IPS-NIHi11 (cell line): ENCODE results near the gene ENTHD1.
"Not testable (repeated sequence)": the region's sequence is repeated elsewhere in the genome, so short reads cannot be mapped to it uniquely, and the experiment has no call there.

ENCODE experiments used
- DNase-seq: peaks from one replicate; pipeline ENCODE4 v3.0.0; 2012; ENCODE audit warnings: mixed read lengths, low spot score

The ENTHD1 gene

DNA sequence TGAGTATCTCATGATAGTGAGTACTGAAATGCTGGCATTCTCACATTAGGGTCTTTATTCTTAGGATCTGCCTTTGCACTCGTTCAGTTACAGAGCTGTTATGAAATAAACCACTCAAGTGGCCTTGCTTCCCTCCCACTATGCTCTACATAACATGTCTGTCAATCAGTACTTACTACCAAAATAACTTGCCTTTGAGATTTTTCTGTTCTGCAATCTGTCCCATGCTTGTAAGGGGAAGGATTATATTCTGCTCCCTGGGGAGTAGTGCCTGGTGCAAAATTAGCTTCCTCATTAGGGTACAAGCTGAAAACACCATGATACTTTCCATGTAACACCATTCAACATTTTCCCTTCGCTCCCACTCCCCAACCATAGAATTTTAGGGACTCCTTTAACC is 5.4 kb upstream of the ENTHD1 start:
- no peak for DNase-seq

DNA sequence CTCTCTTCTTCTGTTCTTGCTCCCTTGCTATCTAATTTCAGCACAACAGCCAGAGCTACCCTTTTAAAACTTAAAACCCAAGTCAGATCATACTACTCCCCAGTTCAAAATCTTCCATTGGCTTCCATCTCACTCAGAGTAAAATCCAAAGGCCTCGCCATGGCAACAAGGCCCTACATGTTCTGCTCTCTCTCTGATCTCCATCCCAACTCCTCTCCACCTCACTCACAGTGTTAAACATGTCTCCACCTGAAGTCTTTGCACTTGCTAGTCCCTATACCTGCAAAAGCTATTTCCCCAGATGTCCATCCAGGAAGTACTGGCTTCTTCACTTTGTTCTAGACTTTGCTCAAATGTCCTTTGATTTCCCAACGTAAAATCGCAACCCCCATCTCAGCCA is 4.3 kb upstream of the ENTHD1 start:
- no peak for DNase-seq

GRCh38 chr22:39896313-39896996 is 2.9 kb upstream of the ENTHD1 start:
- no peak for DNase-seq

GRCh38 chr22:39895682-39896081 is 2.1 kb upstream of the ENTHD1 start:
- DNase-seq, result no peak

DNA sequence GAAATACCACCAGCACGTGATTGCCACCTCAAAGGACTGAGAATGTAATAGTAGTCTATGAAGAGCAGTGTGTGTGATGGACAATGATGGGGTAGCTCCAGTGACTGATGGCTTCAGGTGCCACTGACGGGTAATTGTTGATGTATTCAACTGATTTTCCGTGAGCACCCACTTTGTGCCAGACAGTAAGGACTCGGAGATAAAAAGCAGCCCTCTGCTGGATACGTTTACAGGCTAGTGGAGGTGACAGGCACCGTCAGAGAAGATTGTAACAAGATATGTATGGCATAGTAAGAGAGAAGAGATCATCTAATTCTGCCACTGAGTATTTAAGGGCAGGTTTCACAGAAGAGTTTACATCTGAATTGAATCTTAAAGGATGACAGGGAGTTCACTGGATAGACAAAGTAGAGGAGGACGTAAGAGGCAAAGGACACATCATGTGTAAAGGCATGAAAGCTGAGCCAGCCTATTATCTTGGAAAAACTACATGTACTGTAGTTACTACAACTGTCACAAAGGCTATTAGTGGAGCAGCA is 1.1 kb upstream of the ENTHD1 start:
- no peak for DNase-seq

DNA sequence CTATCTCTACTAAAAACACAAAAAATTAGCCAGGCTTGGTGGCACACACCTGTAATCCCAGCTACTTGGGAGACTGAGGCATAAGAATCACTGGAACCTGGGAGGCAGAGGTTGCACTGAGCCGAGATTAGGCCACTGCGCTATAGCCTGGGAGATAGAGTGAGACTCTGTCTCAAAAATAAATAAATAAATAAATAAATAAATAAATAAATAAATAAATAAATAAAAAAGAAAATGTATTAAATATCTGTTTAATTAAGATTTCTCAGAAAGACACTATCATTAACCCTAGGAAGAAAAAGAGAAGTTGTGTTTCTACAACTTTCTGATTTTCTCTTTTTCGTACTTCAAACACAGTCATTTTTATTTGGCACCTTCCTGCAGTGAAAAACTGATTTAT is 3.6 kb downstream of the ENTHD1 start:
- DNase-seq, result not testable (repeated sequence)

GRCh38 chr22:39883057-39883456 is 10.5 kb downstream of the ENTHD1 start:
- no peak for DNase-seq

- DNase-seq, result no peak
These were observed 12.8 kb downstream of the ENTHD1 start for GRCh38 chr22:39880722-39881121.

DNA sequence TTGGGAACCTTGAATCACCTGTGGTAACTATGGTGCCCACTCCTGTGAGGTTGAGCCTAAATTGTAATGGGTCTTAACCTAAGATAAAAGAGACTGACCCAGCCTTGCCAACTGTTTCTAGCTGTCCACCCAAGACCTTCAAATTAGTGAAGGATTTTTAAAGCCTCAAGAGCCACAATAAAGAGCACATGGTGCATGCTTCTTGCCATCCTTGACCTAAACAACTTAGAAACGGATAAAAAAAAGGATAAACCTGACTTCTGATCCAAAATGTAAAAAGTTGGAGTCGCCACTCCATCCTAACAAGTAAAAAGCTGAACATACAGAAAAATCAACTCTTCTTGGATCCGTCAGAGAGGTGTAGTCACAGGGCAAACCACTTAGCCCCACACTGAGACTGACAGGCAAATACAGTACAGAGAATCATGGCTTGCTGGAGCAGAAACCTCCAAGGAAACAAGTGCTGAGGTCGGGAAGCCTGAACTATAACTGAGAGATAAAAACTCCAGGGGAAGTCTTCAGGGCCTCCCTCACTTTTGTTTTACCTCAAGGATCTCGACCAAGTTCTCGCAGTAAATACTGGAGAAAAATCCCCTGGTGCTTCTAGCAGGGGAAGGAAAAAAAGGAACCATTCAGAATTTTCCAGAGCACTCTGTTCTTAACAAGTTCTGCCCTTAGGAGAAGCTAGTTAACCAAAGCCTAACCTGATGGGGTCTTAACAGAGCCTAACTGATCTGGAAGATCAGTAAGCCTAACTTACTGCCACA is 16.3 kb downstream of the ENTHD1 start:
- no peak for DNase-seq

GRCh38 chr22:39875176-39875885 is 18.2 kb downstream of the ENTHD1 start:
- DNase-seq, result not testable (repeated sequence)

DNA sequence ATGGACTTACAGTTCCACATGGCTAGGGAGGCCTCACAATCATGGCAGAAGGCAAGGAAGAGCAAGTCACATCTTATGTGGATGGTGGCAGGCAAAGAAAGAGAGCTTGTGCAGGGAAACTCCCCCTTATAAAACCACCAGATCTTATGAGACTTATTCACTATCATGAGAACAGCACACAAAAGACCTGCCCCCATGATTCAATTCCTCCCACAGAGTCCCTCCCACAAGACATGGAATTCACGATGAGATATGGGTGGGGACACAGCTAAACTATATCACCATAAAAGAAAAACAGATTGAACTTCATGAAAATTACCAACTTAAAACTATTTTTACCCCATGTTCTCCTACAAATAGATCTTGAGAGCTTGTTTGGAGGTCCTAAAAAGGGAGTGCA is 19.6 kb downstream of the ENTHD1 start:
- DNase-seq, result no peak

DNA sequence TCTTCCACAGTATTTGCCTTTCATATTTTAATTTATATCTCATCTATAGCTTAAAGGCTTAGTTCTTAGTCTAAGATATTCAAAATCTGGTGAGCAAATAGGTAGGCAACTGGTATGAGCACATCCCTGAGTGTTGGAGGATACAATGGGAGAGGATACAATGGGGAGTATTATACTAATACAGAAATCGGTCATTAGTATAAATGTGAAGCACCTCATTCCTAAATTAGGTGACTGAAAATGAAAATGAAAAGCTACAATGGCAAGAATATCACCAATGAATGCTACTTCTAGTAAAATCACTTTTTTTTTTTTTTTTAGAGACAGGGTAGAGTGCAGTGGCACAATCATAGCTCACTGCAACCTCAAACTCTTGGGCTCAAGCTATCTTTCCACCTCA is 21.0 kb downstream of the ENTHD1 start:
- no peak for DNase-seq

DNA sequence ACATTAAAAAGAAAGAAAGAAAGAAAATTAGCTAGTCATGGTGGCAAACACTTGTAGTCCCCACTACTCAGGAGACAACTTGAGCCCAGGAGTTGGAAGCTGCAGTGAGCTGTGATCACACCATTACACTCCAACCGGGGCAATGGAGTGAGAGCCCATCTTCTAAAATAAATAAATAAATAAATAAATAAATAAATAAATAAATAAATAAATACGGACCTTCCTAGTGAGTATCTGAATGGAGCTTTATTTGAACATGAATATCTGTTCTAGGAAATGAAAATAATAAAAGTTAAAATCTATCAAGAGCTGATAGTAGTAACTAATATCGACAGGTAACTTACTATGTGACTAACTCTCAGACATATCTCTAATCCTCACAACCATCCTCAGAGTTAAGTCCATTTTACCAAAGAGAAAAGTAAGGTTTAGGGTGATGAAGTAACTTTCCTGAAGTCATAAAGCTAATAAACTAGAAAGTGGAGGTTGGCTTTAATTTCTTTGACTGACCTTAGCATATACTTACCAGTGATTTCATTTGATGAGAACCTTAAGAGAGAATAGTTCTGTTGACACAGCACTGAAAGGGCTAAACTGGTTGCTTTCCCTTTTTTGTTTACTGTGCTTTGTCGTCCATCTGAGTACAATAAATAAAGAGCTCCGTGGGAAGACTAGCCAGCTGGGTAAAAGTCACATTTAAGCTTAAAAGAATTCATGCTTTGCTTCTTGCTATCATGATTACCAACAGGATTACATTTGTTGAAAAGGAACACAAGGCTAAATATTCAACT is 22.4 kb downstream of the ENTHD1 start:
- no peak for DNase-seq

- DNase-seq, result not testable (repeated sequence)
These were observed 23.8 kb downstream of the ENTHD1 start for GRCh38 chr22:39869797-39870196.

DNA sequence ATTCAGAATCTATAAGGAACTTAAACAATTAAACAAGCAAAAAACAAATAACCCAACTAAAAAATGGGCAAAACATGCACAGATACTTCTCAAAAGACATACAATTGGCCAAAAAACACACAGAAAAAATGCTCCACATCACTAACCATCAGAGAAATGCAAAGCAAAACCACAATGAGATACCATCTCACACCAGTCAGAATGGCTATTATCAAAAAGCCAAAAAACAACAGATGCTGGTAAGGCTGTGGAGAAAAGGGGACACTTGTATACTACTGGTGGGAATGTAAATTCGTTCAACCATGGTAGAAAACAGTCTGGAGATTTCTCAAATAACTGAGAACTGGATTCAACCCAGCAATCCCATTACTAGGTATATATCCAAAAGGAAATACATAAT is 24.8 kb downstream of the ENTHD1 start:
- DNase-seq, result no peak

GRCh38 chr22:39859903-39860588 is 33.5 kb downstream of the ENTHD1 start:
- no peak for DNase-seq

DNA sequence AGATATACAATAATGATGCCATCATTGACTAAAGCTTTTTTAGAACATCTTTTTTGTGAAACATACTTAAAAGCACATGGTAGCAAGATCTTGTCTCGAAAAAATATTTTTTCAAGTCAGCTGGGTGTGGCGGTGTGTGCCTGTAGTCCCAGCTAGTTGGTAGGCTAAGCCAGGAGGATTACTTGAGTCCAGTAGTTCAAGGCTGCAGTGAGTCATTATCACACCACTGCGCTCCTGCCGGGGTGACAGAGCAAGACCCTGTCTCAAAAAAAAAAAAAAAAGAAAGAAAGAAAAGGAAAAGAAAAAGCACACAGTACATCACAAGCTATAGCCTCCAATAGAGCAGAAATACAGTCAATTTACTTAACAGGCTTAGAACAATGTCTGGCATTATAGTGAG is 37.0 kb downstream of the ENTHD1 start:
- no peak for DNase-seq

DNA sequence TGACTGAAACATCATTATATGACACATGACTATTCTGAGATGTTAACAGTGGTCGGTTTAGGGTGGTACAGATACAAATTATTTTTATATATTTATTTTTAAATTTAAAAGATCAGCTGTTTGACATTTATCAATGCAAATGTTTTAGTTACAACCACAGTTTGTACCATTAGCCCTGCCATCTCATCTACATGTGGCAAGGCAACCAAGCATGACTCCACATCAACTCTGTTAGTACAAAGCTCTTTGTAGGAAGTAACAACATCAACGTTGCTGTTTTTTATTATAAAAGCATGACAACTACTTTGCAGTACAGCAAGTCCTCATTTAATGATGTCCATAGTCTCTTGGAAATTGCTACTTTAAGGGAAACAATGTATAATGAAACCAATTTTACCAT is 40.8 kb downstream of the ENTHD1 start:
- no peak for DNase-seq

DNA sequence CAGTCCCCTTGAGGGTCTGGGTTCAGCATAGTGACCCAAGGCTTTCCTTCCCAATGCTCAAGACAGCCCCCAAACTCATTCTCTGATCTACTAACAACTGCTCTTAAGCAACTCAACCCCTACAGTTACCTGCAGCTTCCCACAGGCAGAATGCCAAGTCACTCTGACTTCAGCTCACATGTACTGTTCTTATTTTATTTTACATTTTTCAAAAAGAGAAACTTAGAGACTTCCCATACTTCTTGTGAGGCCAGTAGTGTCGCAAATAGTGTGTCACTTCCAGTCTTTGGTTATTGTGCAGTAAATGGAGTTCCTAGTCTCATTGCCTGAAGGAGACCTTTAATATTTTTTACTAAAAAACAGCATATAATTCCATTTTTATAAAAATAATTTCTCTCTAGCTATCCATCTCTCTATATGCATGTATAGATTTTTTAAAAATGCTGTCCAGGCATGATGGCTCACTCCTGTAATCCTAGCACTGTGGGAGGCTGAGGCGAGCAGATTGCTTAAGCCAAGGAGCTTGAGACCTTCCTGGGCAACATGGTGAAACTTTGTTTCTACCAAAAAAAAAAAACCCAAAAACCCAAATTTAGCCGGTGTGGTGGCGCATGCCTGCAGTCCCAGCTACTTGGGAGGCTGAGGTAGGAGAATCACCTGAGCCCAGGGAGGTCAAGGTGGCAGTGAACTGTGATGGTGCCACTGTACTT is 41.8 kb downstream of the ENTHD1 start:
- no peak for DNase-seq

- DNase-seq, result no peak
These were observed 46.1 kb downstream of the ENTHD1 start for GRCh38 chr22:39847477-39847876.

DNA sequence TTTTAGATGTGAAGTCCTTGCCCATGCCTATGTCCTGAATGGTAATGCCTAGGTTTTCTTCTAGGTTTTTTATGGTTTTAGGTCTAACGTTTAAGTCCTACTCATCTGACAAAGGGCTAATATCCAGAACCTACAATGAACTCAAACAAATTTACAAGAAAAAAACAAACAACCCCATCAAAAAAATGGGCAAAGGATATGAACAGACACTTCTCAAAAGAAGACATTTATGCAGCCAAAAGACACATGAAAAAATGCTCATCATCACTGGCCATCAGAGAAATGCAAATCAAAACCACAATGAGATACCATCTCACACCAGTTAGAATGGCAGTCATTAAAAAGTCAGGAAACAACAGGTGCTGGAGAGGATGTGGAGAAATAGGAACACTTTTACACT is 47.0 kb downstream of the ENTHD1 start:
- DNase-seq, result not testable (repeated sequence)
